Measurements from ENCODE around the gene RPL13A. TPM values are rescaled to one million over a fixed set of nuclear protein-coding genes. Genes with fewer than 3 reads are reported as not detected.

The RPL13A gene
- total and polyA plus RNA-seq, 12 donors = 1,750 to 3,504 (median 2,569) TPM

DNA sequence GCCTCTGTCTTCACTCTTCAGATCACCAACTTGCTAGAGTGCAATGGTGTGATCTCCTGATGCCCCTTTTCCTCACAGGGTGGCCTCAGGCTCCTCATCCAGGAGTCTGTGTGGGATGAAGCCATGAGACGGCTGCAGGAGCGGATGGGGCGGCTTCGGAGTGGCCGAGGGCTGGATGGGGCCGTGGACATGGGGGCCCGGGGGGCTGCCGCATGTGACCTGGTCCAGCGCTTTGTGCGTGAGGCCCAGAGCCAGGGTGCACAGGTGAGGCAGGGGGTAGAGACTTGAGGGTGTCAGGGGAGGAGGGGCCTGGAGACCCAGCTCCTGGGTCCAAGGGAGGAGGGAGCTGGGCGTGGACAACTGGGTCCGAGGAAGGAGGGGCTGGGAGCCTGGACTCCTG, 24.9 kb upstream of the RPL13A start:
- 87 to 92% (median 90%) methylated on average over 8 to 12 of the region's 12 CpGs for WGBS, 4 donors
- Histone ChIP-seq H3K27ac (no peak overlapping the region), H3K4me1 (replicated peaks in 1 of 2) (peaks cover 0 to 2% of the 10 kb centered on the region in 2 donors), H3K4me3 (no peak overlapping the region), H3K27me3 (no peaks in the 10 kb centered on the region), H3K9me3 (replicated peaks in 1 of 3) (no peaks in the 10 kb centered on the region), H3K36me3 (replicated peaks in 1 of 2) (peaks cover 0 to 14% of the 10 kb centered on the region in 2 donors)
- intact Hi-C loops (cut with DNase I) = no loop called here
- DNase-seq = no peak
- no peak for TF ChIP-seq POLR2A (IDR thresholded peaks at IDR 0.05)
- TF ChIP-seq, protein P1, sequence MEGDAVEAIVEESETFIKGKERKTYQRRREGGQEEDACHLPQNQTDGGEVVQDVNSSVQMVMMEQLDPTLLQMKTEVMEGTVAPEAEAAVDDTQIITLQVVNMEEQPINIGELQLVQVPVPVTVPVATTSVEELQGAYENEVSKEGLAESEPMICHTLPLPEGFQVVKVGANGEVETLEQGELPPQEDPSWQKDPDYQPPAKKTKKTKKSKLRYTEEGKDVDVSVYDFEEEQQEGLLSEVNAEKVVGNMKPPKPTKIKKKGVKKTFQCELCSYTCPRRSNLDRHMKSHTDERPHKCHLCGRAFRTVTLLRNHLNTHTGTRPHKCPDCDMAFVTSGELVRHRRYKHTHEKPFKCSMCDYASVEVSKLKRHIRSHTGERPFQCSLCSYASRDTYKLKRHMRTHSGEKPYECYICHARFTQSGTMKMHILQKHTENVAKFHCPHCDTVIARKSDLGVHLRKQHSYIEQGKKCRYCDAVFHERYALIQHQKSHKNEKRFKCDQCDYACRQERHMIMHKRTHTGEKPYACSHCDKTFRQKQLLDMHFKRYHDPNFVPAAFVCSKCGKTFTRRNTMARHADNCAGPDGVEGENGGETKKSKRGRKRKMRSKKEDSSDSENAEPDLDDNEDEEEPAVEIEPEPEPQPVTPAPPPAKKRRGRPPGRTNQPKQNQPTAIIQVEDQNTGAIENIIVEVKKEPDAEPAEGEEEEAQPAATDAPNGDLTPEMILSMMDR (IDR thresholded peaks at IDR 0.05) = no peak

DNA sequence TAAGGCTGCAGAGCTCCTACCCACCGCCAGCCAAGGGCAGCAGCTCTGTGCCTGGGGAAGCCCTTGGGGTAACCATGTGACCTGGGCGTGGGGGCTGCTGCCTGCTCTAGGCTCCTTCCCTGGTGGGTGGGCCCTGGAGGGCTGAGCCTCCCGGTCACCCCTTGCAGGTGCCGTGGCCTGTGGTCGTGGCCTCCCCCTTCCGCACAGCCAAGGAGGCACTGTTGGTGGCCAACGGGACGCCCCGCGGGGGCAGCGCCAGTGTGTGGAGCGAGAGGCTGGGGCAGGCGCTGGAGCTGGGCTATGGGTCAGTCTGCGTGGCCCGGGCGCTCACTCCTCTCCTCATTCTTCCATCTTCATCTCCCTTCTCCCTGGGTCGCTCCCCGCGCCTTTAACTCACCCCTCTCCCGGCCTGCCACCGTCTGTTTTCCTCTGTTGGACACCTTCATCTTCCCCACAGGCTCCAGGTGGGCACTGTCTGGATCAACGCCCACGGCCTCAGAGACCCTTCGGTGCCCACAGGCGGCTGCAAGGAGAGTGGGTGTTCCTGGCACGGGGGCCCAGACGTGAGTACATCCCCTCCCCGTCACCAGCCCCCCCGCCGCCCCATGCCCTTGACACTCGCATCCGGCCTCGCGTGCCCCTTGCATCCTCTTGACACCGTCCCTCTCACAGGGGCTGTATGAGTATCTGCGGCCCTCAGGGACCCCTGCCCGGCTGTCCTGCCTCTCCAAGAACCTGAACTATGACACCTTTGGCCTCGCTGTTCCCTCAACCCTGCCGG, 23.3 kb upstream of the RPL13A start:
- no peak overlapping the region for H3K4me3 ChIP-seq
- DNase-seq = no peak
- no peak overlapping the region for H3K27ac ChIP-seq
- H3K36me3 ChIP-seq (replicated peaks in 1 of 2) = peaks cover 0 to 14% of the 10 kb centered on the region in 2 donors
- TF ChIP-seq POLR2A (IDR thresholded peaks at IDR 0.05) = no peak
- TF ChIP-seq, protein P1 (IDR thresholded peaks at IDR 0.05) = no peak
- no peaks in the 10 kb centered on the region for H3K4me1 ChIP-seq (replicated peaks in 1 of 2)
- intact Hi-C loops (cut with DNase I) = no loop called here
- 93 to 95% (median 94%) methylated on average over 34 to 39 of the region's 39 CpGs for WGBS, 4 donors
- H3K27me3 ChIP-seq = no peaks in the 10 kb centered on the region
- H3K9me3 ChIP-seq (replicated peaks in 1 of 3) = no peaks in the 10 kb centered on the region

DNA sequence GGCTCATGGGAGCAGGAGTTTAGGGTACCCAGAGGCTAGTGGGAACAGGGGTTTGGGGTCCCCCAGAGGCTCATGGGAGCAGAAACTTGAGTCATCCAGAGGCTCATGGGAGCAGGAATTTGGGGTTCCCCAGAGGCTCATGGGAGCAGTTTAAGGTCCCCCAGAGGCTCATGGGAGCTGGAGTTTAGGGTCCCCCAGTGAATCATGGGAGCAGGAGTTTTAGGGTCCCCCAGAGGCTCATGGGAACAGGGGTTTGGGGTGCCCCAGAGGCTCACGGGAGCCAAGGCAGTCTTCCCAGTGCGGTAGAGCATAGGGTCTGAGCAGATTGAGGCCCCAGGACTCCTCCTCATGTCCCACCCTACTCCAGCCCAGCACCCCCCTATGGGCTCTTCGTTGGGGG, 22.0 kb upstream of the RPL13A start:
- no peak for DNase-seq
- intact Hi-C loops (cut with DNase I) = no loop called here
- H3K36me3 ChIP-seq (replicated peaks in 1 of 2) = peaks cover 0 to 8% of the 10 kb centered on the region in 2 donors
- no peaks in the 10 kb centered on the region for H3K4me1 ChIP-seq (replicated peaks in 1 of 2)
- no peak for TF ChIP-seq POLR2A (IDR thresholded peaks at IDR 0.05)
- H3K27ac ChIP-seq = no peak overlapping the region
- H3K4me3 ChIP-seq = no peak overlapping the region
- no peaks in the 10 kb centered on the region for H3K9me3 ChIP-seq (replicated peaks in 1 of 3)
- no peaks in the 10 kb centered on the region for H3K27me3 ChIP-seq
- 80 to 98% (median 96%) methylated on average over 2 to 3 of the region's 3 CpGs; no CpG with 5 or more reads in 1 of the 4 donors for WGBS, 4 donors

DNA sequence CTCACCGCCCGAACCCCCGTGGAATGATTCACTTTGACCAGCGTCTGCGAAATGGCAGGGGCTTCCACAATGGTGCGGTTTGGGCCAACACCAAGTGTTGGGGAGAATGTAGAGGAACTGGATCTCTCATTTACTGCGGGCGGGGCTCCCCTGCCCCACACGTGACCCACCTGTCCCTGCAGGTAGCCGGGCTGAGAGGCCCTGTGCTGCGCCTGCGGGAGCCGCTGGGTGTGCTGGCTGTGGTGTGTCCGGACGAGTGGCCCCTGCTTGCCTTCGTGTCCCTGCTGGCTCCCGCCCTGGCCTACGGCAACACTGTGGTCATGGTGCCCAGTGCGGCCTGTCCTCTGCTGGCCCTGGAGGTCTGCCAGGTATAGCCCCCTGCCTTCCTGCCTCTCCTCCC, 19.2 kb upstream of the RPL13A start:
- no peak overlapping the region for H3K27ac ChIP-seq
- no peak for TF ChIP-seq POLR2A (IDR thresholded peaks at IDR 0.05)
- TF ChIP-seq, protein P1 (IDR thresholded peaks at IDR 0.05) = no peak
- no peaks in the 10 kb centered on the region for H3K4me1 ChIP-seq (replicated peaks in 1 of 2)
- no peak overlapping the region for H3K4me3 ChIP-seq
- H3K36me3 ChIP-seq (replicated peaks in 1 of 2) = peaks cover 0 to 8% of the 10 kb centered on the region in 2 donors
- no peaks in the 10 kb centered on the region for H3K27me3 ChIP-seq
- intact Hi-C loops (cut with DNase I) = no loop called here
- 90 to 94% (median 94%) methylated on average over 11 to 19 of the region's 19 CpGs for WGBS, 4 donors
- no peak for DNase-seq
- H3K9me3 ChIP-seq (replicated peaks in 1 of 3) = no peaks in the 10 kb centered on the region
